HG02970 (cell line): ENCODE data around the gene LRRC8C.

Source experiments
- ATAC-seq: cut with Tn5 transposase; IDR thresholded peaks from one replicate; pipeline ENCODE4 v1.9.1; 2021; ENCODE audit warnings: mild to moderate bottlenecking, moderate library complexity, moderate number of reproducible peaks; ENCODE audit not compliant: unreplicated experiment, low FRiP score

The LRRC8C gene

DNA sequence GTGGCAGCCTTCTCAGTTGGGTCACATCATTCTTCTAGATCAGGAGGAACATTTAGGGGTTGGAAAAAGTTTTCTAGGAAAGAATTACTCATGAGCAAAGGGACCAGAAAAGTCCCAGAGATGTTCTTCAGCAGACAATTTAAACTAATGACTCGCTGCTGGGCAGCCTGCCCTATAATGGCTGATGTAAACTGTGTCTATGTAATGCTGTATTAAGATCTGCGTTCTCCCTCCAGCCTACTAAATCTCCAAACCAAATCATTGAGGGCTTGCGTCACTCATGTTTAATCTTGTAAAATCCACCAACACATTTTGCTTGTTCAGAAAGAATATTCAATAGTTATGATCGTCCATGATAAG, 92.1 kb downstream of the LRRC8C start:
- no peak for ATAC-seq

- ATAC-seq = no peak
These were observed 92.7 kb downstream of the LRRC8C start for GRCh38 chr1:89725631-89726030.

DNA sequence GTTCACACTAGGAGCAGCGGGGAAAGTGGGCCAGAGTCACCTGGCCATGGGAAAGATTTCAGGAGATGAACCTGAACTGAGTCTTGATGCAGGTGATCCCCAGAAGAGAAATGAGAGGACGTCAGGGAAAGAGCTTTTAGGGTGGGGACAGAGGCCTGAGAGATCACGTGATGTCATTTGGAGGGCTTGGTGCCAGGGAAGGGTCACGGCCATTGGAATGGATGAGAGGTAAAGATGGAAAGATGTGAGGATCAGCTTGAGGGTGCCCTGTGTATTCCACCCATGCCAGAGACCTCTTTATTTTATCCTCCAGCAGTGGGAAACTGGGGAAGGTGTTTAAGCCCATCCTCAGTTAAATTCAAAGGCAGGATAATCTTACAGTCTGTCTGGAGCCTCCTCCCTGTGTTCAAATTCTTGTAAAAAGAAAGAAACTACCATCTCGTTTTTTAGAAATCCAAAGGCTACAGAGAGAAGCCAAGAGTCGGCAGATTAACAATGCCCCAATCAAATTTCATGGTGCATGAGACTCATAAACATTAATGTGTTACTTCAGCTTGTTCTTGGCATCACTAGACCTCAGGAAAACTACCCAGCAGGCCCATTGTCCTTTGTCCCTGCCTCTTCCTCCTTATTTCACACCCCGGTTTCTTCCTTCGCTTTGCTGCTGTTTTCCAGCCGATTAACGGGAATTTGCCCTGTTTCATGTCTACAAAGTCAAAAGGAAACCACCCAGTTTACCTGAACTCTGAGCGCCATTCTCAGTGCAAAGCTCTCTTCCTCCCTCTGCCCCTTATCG, 94.8 kb downstream of the LRRC8C start:
- no peak for ATAC-seq

- ATAC-seq = no peak
These were observed 95.5 kb downstream of the LRRC8C start for GRCh38 chr1:89728381-89728780.

DNA sequence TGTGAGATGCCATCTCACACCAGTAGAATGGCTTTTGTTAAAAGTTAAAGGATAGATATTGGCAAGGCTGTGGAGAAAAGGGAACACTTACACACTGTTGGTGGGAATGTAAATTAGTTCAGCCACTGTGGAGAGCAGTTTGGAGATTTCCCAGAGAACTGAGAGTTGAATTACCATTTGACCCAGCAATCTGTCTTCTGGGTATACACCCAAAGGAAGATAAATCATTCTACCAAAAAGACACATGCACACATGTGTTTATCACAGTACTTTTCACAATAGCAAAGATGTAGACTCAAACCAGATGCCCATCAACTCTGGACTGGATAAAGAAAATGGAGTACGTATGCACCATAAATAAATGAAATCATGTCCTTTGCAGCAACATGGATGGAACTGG, 99.3 kb downstream of the LRRC8C start:
- no peak for ATAC-seq

DNA sequence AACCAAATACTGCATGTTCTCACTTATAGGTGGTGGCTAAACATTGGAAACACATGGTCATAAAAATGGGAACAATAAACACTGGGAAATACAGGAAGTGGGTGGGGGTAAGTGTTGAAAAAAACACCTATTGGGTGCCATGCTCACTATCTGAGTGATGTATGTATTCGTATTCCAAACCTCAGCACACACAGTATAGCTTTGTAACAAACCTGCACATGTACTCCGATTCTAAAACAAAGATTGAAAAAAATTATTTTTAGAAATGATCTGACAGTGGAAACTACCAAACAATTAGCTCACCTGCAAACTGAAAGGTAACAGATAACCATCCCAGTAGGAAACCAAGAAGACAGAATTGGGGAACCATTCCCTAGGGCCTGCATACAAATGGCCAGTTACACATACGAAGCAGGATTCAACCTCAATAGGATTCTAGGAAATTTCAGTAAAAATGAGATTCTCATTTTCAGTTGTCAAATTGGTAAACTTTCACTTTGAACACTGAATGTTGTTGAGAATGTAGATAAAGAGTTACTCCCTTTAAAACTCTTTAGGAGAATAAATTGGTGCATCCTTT, 99.8 kb downstream of the LRRC8C start:
- no peak for ATAC-seq

DNA sequence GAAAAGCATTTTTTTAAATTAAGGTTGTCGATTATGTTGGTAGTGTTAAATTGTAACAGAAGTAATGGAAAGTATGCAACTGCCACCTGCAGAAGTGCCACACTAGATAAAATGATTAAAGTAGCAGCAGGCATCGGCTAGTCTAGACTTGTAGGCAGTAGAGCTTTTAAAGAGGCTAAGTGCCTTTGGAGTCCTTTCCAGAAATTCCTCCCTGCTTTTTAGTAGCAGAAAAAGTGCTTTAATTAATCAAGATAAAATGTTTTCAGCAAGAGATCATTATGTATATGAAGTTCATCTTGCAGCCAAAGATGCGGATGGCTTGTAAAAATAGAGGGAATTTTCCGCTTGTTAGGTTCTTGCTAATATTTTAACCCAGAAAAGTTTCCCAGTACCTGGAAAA, 100.8 kb downstream of the LRRC8C start:
- ATAC-seq = no peak

GRCh38 chr1:89734442-89734841, 101.5 kb downstream of the LRRC8C start:
- ATAC-seq = no peak

DNA sequence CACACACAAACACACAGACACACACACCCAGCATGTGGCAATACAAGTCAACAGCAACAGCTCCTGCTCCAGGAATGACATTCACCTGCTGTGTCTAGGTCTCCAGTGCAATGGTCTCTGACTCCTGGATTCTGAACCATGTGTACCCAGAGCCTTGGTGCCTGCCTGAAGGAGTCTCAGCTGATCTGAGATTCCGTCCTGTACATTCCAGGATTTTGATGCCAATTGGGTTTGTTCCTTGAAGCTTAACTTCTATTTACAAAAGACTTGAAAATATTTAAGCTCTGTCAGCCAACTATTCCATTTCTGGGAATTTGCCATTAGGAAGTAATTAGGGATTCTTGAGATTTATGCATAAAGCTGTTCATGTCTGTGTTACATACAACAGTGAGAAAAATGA, 102.6 kb downstream of the LRRC8C start:
- no peak for ATAC-seq

DNA sequence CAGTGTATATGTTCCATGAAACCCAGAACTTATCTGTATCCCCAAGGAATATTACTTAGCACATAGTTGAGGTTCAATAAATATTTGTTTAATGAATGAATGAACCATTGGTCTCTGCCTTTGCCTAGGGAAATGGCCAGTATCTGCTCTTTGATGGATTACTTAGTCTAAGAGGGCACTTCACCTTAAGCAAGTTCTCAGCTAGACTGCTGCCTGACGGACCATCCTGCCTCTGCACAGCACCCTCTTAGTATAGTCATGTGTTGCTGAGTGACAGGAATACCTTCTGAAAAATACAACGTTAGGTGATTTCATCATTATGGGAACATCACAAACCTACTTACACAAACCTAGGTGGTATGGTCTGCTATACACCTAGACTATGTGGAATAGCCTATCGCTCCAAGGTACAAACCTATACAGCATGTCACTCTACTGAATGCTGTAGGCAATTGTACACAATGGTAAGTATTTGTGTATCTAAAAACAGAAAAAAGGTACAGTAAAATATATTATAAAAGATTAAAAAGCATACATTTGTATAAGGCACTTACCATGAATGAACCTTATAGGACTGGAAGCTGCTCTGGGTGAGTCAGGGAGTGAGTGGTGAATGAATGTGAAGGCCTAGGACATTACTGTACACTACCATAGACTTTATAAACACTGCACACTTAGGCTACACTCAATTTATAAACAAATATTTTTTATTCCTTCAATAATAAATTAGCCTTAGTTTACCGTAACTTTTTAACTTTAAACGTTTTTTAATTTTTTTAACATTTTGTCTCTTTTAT, 104.2 kb downstream of the LRRC8C start:
- no peak for ATAC-seq

- no peak for ATAC-seq
These were observed 105.1 kb downstream of the LRRC8C start for GRCh38 chr1:89737985-89738510.

DNA sequence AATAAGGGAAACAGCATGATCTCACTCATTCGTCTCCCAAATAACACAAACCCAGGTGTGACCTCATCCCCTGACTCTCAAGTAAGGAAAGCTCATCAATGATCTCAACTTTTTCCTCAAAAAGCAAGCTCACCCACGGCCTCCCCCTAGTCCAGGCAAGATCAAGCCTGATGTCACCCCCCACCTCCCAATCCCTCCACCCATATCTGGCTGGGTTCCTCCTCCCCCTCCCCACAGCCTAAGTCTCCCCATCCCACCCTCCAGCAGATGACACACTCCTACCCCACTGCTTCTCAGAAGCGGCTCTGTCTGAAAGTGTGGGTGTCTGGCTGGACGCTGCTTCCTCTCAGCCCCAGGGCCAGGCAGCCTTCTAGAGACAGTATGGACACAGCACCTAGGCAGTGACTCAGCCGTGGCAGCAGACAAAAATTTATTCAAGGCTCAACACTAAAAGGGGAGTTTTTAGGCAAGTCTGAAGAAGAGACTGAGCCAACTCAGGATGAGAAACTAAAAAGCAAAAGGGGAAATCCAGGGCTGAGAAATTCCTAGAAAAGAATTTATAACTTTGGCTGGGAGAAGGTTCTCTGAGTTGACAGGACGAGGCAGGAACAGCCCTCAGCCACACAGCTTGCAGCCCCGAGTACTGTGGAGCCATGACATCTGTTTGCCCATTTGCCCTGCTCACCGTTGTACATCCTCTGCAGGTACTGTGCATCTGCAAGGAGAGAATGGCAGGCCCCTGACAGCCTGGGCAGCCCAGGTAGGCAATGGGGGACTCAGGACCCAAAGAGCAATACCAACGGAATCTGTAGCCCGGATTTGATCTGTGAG, 106.3 kb downstream of the LRRC8C start:
- ATAC-seq = no peak

GRCh38 chr1:89739844-89740216, 106.9 kb downstream of the LRRC8C start:
- no peak for ATAC-seq

DNA sequence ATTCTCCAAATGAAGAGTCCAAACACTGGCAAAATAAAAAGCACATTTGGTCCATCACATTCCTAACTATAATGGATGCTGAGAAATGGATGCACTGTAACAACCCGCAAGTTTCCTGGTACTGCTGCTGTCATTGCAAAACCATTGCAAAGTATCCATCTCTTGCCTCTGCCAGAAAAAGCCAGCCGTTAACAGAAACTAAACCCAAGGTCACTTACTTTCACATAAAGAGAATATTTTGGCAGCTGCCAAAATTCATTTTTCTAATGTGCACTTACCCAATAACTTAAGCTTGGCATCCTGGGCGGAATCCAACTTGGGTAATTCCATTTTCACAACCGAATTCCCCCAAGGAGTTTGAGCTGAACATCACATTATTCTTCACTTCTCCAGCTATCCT, 110.9 kb downstream of the LRRC8C start:
- ATAC-seq = no peak

- ATAC-seq = no peak
These were observed 113.7 kb downstream of the LRRC8C start for GRCh38 chr1:89746424-89747149.

GRCh38 chr1:89753761-89754160, 120.8 kb downstream of the LRRC8C start:
- no peak for ATAC-seq

DNA sequence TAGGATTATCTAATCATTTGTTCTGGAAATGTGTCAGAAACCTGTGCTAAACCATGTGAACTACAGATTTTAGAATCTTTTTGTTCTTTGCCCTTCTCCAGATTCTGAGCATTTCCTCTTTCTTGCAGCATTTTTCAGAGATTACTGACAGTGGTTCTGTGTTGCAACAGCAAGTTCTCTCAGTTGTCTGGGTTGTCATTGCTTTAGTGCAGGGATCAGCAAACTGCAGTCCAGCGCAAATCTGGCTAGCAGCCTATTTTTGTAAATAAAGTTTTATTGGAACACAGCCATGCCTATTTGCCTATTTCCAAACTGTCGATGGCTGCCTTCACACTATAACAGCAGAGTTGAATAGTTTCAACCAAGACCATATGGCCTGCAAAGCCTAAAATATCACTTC, 121.6 kb downstream of the LRRC8C start:
- no peak for ATAC-seq

DNA sequence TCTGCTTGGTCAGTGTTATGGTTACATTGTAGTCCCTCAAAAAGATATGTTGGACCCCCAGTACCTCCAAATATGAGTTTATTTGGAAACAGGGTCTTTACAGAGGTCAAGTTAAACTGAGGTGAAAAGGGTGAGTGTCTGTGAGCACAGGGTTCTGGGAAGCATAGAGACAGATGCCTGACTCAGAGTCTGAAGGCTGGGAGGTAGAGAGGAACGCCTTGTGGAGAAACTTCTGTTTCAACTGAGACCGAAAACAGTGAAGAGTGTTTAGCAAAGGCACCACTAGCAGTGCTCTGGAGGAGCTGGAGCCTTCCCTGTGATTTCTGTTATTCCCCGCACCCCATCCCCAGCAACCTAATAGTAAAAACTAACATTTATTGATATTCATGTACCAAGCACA, 122.7 kb downstream of the LRRC8C start:
- ATAC-seq = no peak

GRCh38 chr1:89757532-89757931, 124.6 kb downstream of the LRRC8C start:
- no peak for ATAC-seq

DNA sequence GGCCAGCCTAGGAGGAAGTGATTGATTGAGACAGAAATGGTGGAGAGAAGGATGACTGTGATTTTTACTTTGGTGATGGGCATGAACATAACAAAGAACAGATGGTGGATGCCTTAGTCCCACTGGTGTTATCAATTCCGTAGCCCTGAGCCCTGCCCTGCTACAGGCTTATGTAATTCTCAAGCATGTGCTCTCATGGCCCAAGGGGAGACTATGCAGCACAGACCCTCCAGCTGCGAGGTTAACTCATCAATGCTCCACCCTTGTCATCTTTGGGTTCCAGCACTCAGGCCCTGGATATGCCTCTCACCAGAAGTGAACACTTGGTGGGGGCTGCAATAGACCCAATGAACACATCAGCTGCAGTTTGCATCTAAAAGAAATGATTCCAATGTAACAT, 125.2 kb downstream of the LRRC8C start:
- no peak for ATAC-seq
